GM18867 (cell line): ENCODE measurements around the gene SSH2.
"Not testable (repeated sequence)": the region's sequence is repeated elsewhere in the genome, so short reads cannot be mapped to it uniquely, and the experiment has no call there.

Experiments
- ATAC-seq: cut with Tn5 transposase; IDR thresholded peaks from one replicate; pipeline ENCODE4 v1.9.1; 2021; ENCODE audit warnings: mild to moderate bottlenecking, moderate library complexity; ENCODE audit not compliant: unreplicated experiment

Gene SSH2

DNA sequence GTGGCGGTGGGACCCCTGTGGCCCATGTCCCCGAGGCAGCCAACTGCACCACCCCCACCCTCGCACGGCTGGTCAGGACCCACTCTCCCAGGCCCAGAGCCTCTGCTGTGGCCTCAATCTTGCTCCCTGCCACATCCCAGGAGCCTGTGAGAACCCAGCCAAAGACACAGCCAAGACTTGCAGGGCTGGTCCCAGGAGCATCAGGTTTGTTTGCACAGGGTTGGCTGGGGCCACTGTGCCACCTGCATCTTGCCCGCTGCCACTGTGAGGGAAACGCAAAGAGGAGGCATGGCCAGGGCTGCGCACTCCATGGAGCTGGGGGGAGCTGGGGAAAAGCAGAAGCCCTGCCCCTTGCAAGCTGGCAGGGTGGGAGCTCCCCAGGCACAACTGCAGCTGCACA, 92.5 kb downstream of the SSH2 start:
- ATAC-seq = no peak

DNA sequence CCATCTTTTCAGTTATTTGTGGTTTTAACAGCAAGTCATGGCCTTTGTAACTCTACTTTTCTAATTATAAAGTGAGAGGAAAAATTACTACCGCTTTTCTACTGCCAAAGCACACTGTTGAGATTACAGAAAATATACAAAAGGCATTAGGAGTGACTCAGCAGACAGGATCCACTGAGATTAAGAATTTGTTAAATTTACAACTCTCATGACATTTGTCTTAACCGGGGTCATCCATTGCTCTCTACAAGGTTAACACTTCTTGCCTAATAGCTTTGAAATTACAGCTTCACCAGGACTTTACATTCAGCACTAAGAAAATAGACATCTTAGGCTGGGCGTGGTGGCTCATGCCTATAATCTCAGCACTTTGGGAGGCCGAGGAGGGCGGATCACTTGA, 93.4 kb downstream of the SSH2 start:
- ATAC-seq = no peak

DNA sequence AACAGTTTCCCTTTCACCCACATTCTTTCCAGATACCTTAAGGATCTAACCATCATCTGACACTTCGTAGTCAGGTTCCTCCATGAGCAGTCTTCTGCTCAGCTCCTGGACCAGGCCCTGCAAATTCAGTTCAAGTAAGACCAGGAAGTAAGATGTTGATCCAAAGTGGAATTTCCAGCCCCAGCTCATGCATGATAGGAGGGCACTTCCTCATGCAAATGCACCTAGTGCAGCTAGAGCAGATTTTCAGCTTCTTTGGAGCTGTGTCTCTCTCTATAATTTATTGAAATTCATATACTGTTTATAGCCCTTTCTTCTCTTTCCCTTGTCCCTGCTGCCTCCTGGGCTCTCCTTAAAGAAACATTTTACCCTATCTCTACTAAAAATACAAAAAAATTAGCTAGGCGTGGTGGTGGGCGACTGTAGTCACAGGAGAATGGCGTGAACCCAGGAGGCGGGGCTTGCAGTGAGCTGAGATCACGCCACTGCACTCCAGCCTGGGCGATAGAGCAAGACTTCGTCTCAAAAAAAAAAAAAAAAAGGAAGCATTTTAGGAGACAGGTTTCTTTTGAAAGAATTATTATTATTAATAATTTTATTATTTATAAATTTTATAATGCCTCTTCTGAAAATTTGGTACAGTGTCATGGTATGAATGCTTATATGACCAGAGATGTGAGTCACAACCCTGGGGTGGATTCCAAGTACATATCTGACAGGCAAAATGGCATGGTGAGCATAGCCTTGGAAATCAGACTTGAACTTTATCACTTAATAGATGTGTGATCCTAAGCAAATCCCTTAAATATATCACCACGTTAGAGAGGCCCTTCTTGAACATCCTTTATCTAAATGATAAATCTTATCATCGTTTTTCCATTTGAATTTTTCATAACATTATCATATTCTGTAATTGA, 94.3 kb downstream of the SSH2 start:
- no peak for ATAC-seq

DNA sequence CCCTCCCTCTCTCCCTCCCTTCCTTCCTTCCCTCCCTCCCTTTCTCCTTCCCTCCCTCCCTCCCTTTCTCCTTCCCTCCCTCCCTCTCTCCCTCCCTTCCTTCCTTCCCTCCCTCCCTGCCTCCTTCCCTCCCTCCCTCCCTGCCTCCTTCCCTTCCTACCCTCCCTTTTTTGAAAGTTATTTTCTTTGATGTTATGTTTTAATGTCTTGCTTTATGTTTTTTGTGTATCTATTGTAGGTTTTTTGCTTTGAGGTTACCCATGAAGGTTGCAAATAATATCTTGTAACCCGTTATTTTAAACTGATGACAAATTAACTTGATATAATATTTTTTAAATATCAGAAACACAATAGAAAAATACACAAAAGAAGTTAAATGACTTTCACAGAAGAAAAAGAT, 96.2 kb downstream of the SSH2 start:
- no peak for ATAC-seq

DNA sequence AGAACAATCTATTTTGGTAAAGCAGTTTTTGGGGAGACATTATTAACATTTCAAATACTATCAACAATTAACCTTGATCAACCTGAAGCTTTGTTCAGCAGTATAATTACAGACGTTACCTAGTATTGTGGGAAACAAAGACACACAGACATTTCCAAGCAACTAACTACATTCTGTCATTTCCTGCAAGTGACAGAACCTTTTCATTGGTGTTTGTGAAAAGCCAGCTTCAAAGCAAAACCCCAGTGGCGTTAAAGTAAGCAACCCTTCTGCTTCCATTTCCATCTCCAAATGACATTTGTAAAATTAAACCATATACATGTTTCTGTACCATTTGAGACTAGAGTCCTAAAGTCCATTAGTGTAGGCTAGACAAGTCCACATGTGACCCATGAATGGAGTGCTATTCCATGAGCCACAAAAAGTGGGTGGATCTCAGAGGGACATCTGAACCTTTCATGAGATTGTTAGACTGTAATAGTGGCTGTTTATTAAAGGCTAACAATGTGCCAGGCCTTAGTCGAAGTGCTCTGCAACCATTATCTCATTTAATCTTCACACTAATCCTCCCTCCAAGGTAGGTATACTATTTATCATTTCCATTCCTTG, 101.2 kb downstream of the SSH2 start:
- ATAC-seq = no peak

DNA sequence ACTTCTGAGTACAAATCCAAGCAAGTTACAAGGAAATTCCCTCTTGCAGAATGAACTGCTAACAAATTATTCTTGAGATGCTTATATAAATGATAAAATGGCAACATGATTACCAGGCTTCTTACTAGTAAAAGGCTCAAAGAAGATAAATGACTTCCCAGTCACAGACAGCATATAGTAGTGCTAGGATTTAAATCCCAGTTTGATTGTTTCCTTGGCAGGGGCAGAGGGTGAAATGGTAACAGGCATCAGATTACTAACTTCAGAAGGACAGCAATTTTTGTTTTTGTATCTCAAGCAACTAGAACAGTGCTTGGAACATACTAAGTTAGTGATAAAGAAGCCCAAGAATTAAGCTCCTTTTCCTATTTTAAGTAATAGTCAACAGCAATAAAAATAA, 102.8 kb downstream of the SSH2 start:
- ATAC-seq = no peak

DNA sequence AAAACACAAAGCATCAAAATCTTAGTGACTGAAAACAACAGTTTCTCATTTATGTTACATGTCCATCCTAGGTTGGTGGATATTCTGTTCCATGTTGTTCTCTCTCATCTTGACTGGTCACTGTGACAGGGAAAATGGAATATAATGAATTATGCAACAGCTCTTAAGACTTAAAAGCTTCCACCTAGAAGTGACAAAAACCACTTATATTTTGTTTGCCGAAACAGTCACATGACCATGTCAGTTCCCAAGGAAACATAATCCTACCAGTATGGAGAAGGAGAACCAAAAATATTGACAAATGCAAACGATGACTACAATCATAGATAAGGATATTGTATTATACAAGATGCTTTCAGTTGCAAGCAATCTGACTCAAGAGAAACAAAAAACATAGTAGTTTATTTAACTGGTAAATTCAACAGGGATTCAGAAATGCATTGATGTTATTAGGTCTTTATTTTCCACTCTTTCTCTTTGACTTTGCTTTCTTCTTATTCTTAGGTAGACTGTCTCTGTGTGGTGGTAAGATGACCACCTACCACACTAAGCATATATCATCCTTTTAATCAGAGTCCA, 103.8 kb downstream of the SSH2 start:
- no peak for ATAC-seq

DNA sequence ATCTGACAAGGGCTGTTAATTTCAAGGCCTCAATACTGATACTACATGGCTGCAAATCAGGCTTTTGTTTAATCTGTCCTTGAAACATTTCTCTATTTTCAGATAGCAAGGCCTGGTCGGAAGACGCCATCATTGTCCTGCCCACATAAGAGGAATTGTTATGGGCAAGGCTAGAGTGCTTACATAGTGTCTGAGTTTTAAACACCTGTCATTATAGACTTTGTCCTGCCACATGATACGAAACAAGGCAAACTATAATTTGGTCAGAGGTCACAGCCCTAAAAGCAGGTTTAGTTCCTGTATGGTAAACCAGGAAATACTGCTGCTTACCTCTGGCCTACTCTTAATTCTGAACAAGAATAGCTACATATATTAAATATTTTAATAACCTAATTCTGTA, 104.4 kb downstream of the SSH2 start:
- no peak for ATAC-seq

DNA sequence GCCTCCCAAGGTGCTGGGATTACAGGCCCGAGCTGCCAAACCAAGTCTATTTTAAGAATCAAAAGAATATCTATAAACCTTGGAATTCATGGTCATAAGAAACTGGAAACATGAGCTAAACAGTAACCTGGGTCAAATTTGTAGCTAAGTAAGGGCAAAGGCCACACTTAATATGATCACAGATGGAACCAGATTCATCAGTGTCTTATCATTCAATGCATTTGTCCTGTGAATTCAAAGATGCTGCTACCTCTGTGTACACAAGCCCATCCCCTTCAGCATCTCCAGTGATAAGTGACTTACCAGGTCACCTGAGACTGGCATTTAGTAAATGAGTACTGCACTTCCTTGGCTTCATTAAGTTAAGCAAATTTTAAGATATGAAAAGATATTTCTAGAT, 108.1 kb downstream of the SSH2 start:
- ATAC-seq = no peak

DNA sequence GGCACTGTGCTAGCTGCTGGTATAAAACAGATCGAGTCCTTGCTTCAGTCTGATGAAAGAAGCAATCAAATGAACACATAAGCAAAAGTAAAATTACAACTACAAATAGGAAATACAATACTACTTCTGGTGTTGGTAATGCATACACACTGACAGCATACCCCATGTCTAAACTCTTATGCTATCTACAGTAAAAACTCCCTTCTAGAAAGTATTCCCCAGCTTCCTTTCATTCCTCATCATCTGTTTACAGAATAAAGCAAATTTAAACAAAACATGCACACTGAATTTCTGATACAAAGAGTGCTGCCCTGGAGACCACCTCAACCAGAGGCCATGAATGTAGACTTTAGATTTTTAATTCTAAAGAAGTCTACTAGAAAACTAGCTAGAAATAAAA, 109.6 kb downstream of the SSH2 start:
- no peak for ATAC-seq

DNA sequence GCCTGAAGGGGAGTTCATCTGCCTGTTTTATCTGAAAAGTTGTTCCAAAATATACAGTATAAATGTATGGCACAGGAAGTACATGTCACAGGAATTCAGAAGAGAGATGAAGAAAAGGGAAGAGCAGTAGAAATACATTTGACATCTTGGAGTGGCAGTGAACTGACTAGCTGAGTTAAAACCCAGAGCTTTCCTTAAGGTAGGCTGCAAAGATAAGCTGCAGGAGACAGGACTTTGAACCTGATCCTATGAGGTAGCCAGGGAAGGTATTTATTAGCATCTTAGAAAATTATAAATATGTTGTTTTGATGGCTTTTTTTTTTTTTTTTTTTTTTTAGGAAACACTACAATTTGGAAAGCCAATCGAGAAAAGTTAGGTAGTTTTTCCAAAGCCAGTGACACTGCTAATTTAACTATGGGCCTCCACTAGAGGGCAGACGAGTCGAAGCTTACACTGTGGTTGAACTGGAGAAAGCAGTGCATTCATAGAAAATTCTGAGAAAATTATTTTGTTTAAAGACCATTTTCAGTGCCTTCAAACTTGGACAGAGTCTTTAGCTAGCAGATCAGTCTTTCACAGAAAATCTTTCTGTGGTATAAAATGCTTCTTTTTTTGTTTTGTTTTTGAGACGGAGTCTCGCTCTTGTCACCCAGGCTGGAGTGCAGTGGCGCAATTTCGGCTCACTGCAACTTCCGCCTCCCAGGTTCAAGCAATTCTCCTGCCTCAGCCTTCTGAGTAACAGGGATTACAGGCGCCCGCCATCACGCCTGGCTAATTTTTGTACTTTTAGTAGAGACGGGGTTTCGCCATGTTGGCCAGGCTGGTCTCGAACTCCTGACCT, 122.3 kb downstream of the SSH2 start:
- no peak for ATAC-seq

DNA sequence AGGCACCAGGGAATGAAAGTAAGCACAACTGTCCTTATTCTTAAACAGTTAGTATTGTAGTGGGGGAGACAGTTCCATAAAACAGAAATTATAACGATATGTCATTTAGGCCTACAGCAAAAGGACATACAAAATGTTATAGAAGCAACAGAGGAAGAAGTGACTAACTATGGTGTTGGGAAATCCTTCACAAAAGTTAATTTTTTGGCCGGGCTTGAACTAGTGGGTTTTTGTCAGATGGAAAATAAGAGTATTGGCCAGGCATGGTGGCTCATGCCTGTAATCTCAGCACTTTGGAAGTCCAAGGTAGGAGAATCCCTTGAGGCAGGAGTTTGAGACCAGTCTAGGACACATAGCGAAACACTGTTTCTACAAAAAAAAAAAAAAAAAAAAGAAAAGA, 127.8 kb downstream of the SSH2 start:
- ATAC-seq = no peak

DNA sequence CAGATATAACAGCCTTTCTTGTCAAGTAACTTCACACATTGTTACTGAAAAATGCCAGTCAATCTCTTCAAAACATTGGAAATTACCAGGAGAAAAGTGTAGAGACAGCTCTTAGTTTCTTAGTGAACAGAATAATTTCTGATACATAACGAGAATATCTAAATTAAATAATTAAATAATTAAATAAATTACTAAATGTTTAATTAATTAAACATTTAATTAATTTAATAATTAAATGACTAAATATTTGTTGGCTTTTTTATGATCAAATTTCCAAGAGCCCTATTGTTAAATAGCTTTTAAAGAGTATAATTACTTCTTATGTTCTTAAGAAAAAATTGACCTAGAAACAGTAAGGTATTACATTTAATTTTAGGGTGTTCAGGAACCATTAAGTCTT, 129.6 kb downstream of the SSH2 start:
- no peak for ATAC-seq

DNA sequence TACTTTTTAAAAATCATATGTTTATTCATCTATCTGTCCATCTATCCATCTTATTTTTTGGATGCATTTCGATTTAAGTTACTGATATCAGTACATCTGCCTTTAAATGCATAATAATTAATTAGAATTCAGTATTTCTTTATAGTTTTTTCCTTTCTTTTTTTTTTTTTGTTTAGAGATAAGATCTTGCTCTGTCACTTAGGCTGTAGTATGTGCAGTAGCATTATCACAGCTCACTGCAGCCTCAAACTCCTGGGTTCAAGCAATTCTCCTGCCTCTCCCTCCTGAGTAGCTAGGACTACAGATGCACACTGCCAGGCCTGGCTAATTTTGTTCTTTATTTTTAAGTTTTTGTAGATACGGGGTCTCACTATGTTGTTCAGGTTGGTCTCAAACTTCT, 133.4 kb downstream of the SSH2 start:
- no peak for ATAC-seq

DNA sequence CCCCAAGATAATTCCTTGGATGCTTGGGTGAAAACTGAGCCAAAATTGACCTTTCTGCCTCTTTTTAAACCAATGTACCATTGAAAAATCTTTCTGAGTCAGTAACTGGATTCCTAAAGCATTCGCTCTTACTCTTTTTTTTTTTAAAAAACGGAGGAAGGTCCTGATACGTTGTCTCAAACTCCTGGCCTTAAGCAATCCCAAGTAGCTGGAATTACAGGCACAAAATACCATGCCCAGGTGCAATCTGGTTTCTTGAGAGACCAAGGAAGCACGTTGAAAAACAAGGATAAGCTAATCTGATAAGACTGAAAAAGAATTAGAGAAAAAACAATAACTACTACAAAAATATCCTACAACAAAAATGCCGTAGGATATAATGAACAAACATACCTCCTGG, 136.5 kb downstream of the SSH2 start:
- no peak for ATAC-seq

DNA sequence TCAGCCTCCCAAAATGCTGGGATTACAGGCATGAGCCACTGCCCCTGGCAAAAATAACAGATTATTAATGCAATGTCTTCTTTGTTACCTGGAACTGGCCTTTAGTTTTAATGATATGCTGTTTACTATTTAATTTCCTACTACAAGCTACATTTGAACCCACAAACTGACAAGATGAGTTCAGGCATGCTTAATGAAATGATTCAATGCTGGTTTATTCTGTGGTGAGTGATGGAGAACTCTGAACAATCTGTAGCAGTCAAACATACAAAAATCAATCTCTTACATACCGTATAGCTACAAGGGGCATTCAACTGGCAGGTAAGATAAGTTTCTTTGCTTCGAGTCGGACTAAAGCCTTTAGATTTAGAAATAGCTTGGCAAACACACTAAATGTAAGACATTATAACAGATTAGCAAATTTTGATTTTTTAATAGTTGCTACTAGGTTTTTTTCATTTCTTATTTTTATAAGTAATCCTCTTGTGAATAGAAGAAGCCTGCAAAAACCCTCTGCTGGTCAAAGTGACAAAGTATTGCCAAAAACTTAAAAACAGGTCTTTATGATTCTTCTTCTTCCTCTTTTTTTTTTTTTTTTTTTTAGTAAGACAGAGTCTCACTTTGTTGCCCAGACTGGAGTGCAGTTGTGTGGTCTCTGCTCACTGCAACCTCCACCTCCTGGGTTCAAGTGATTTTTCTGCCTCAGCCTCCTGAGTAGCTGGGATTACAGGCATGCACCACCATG, 138.5 kb downstream of the SSH2 start:
- no peak for ATAC-seq

DNA sequence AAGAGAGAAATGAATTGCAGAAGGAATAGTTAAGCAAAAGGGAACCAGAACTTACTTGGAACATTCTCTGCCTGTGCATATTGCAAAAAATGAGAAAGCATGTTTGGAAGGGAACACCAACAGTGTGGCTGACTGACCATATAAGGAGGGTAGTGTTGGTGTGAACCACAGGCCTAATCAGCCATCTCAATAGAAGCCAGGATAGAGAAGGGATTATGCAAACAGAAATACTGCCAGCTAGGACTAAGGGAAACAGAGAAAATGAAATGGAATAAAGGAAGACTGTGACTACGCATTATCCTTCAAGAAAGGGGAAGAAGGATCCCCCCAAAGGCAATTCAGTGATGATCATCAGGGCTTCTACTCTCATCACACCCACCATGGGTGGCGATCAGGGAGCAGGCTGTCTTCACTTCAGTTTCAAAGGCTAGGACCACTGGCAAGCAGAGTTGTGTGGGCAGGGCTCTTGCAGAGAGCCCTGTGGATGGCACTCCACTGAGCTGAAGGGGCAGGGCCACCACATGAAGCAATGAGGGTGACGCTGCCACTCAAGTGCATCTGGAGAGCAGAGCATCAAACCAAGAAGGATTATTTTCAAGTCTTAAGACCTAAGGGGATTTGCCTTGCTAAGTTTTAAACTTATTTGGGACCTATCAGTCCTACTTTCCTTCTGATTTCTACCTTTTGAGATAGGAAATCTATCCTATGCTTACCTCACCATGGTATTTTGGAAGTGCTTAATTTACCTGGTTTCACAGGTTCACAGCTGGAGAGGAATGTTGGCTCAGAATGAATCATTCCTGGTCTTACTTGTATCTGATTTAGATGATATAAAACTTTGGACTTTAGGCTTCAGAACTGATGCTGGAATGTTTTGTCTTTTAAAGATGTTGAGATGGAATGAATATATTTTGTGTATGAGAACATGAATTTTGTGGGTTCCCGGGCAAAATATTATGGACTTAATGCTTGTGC, 140.5 kb downstream of the SSH2 start:
- no peak for ATAC-seq

DNA sequence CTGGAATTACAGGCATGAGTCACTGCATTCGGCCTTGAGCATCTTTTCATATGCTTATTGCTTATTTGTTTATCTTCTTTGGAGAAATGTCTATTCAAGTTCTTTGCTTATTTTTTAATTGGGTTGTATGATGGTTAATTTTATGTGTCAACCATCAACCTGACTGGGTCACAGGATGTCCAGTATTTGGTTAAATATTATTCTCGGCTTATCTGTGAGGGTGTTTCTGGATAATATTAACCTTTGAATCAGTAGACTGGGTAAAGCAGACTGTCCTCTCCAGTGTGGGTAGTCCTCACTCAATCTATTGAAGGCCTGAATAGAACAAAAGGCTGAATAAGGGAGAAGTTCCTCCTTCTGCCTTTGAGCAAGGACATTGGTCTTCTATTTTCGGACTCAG, 142.0 kb downstream of the SSH2 start:
- no peak for ATAC-seq

DNA sequence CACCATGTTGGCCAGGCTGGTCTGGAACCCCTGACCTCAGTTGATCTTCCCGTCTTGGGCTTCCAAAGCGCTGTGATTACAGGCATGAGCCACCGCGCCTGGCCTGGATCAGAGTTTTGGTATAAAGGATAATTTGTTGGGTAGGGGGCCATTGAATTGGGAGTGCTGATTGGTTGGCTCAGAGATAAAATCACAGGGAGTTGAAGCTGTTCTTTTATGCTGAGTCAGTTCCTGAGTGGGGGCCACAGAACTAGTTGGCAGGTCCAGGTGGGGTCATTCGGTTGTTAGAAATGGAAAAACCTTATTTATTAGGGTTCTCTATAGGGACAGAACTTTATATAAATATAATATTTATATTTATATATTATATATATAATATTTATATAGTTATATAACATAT, 147.1 kb downstream of the SSH2 start:
- no peak for ATAC-seq

DNA sequence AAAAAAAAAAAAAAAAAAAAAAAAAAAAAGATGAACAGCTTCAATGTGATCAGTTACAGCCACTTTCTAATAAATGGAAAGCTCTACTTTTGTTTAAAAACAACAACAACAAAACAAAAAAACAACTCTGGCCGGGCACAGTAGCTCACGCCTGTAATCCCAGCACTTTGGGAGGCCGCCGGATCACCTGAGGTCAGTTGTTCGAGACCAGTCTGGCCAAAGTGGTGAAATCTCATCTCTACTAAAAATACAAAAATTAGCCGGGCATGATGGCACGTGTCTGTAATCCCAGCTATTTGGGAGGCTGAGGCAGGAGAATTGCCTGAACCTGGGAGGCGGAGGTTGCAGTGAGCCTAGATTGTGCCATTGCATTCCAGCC, 150.2 kb downstream of the SSH2 start:
- not testable (repeated sequence) for ATAC-seq
